Ishikawa (cell line): ENCODE results near the gene GAL3ST2.

Experiments
- CEBPB ChIP-seq: IDR thresholded peaks from 2 replicates; pipeline ENCODE4 v1.6.1; 2012
- CREB1 ChIP-seq: IDR thresholded peaks from 2 replicates; pipeline ENCODE4 v1.6.1; 2012; ENCODE audit warnings: low read depth
- EGR1 ChIP-seq: IDR thresholded peaks from 2 replicates; pipeline ENCODE4 v1.6.1; 2012
- EP300 ChIP-seq: IDR thresholded peaks from 2 replicates; pipeline ENCODE4 v1.6.1; 2012; ENCODE audit warnings: borderline replicate concordance
- FOXM1 ChIP-seq: IDR thresholded peaks from 2 replicates; pipeline ENCODE4 v1.6.1; 2012; ENCODE audit warnings: low read depth, borderline replicate concordance
- MAX ChIP-seq: IDR thresholded peaks from 2 replicates; pipeline ENCODE4 v1.6.1; 2012
- NFIC ChIP-seq: IDR thresholded peaks from 2 replicates; pipeline ENCODE4 v1.6.1; 2012
- RAD21 ChIP-seq: IDR thresholded peaks from 2 replicates; pipeline ENCODE4 v1.6.1; 2012; ENCODE audit warnings: low read depth
- TAF1 ChIP-seq: IDR thresholded peaks from 2 replicates; pipeline ENCODE4 v1.6.1; 2012; ENCODE audit warnings: low read depth, mild to moderate bottlenecking
- TCF12 ChIP-seq: IDR thresholded peaks from 2 replicates; pipeline ENCODE4 v1.6.1; 2012; ENCODE audit warnings: low read depth
- TEAD4 ChIP-seq: IDR thresholded peaks from 2 replicates; pipeline ENCODE4 v1.6.1; 2012
- USF1 ChIP-seq: IDR thresholded peaks from 2 replicates; pipeline ENCODE4 v1.6.1; 2012
- YY1 ChIP-seq: IDR thresholded peaks from 2 replicates; pipeline ENCODE4 v1.6.1; 2012; ENCODE audit warnings: low read depth
- ZBTB7A ChIP-seq: IDR thresholded peaks from 2 replicates; pipeline ENCODE4 v1.6.1; 2012; ENCODE audit warnings: low read depth
- TF ChIP-seq, protein P1 (sequence below): IDR thresholded peaks from 2 replicates; pipeline ENCODE4 v1.6.1; 2012; ENCODE audit warnings: low read depth, mild to moderate bottlenecking

GAL3ST2 gene

DNA sequence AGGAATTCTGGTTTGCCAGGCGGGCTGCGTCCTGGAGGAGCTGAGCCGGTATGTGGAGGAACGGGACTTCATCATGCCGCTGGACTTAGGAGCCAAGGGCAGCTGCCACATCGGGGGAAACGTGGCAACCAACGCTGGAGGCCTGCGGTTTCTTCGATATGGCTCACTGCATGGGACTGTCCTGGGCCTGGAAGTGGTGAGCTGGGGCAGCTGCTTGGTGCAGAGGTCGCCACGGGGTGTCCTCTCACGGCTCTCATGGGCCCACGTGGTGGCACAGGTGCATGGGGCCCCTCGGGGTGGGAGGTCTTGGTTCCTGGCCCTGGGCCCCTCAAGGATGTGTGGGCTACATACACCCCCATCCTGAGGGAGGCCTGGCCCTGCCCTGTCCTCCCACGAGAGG, 33.0 kb upstream of the GAL3ST2 start:
- TF ChIP-seq TAF1, result no peak
- no peak for TF ChIP-seq USF1
- TF ChIP-seq ZBTB7A, result no peak
- TF ChIP-seq, protein P1, sequence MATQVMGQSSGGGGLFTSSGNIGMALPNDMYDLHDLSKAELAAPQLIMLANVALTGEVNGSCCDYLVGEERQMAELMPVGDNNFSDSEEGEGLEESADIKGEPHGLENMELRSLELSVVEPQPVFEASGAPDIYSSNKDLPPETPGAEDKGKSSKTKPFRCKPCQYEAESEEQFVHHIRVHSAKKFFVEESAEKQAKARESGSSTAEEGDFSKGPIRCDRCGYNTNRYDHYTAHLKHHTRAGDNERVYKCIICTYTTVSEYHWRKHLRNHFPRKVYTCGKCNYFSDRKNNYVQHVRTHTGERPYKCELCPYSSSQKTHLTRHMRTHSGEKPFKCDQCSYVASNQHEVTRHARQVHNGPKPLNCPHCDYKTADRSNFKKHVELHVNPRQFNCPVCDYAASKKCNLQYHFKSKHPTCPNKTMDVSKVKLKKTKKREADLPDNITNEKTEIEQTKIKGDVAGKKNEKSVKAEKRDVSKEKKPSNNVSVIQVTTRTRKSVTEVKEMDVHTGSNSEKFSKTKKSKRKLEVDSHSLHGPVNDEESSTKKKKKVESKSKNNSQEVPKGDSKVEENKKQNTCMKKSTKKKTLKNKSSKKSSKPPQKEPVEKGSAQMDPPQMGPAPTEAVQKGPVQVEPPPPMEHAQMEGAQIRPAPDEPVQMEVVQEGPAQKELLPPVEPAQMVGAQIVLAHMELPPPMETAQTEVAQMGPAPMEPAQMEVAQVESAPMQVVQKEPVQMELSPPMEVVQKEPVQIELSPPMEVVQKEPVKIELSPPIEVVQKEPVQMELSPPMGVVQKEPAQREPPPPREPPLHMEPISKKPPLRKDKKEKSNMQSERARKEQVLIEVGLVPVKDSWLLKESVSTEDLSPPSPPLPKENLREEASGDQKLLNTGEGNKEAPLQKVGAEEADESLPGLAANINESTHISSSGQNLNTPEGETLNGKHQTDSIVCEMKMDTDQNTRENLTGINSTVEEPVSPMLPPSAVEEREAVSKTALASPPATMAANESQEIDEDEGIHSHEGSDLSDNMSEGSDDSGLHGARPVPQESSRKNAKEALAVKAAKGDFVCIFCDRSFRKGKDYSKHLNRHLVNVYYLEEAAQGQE, result no peak
- TF ChIP-seq TEAD4, result no peak
- TF ChIP-seq CEBPB, result no peak
- TF ChIP-seq FOXM1, result no peak

GRCh38 chr2:241744028-241744754, 32.4 kb upstream of the GAL3ST2 start:
- no peak for TF ChIP-seq TEAD4
- TF ChIP-seq EP300, result no peak
- no peak for TF ChIP-seq ZBTB7A
- TF ChIP-seq CEBPB, result no peak
- no peak for TF ChIP-seq MAX
- TF ChIP-seq CREB1, result no peak
- TF ChIP-seq EGR1, result no peak

DNA sequence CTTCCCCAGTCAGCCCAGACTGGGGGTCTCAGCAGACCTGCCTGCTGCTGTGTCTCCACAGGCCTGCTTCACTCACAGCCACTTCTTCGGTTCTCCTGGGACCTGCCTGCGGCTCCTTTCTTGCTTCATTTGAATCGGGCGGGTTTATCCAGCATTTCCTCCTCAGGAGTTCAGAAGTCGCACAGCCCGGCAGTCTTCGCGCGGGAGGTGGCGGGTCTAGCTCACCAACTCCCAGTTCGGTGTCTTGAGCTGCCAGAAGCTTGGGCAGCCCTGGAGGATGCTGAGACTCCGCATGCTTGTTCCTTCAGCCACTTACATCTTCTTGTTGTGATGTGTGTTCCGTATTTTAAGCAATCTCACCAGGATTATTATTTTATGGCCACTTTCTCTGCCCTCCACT, 31.3 kb upstream of the GAL3ST2 start:
- TF ChIP-seq FOXM1 (no peak), ZBTB7A (no peak), EP300 (no peak), CREB1 (no peak), NFIC (no peak), YY1 (no peak), TAF1 (no peak), EGR1 (no peak), USF1 (no peak), CEBPB (no peak), RAD21 (no peak), MAX (no peak), TCF12 (no peak), TEAD4 (no peak)
- TF ChIP-seq, protein P1, result no peak

DNA sequence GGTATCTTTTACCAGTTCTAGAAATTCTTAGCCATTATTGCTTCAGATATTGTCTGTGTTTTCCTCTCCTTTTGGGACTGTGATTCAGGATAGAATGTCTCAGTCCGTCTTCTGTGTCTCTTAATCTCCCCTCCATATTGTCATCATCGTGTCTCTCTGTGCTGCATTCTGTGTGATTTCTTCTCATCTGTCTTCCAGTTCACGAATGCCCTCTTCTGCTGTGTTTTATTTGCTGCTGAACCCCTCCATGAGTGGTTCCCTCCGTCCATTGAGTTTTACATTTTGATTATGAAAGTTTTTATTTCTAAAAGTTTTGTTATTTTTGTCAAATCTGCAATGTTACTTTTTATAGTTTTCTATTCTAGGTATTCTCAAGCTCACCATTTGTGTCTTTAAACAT, 30.5 kb upstream of the GAL3ST2 start:
- TF ChIP-seq FOXM1 (no peak), EGR1 (no peak), EP300 (no peak), YY1 (no peak), NFIC (no peak), RAD21 (no peak), TEAD4 (no peak), TCF12 (no peak), MAX (no peak), ZBTB7A (no peak), CREB1 (no peak), CEBPB (no peak)

- no peak for TF ChIP-seq CEBPB
- no peak for TF ChIP-seq ZBTB7A
- no peak for TF ChIP-seq CREB1
- no peak for TF ChIP-seq EP300
- no peak for TF ChIP-seq RAD21
- TF ChIP-seq TAF1, result no peak
- TF ChIP-seq, protein P1, result no peak
- TF ChIP-seq MAX, result no peak
- no peak for TF ChIP-seq NFIC
Measured at GRCh38 chr2:241748468-241749256, 28.0 kb upstream of the GAL3ST2 start.
